ENCODE measurements around the gene CYBA.

The CYBA gene

GRCh38 chr16:88695753-88696152 lies 44.9 kb upstream of the CYBA start:
- H3K9me3 ChIP-seq (replicated peaks in 1 of 11) = no peaks in the 10 kb centered on the region
- no peaks in the 10 kb centered on the region for H3K27me3 ChIP-seq
- H3K27ac ChIP-seq = peak overlapping the region in 1 of 11 experiments; percentile 31; a peak in 1 of 22 replicates
- H3K4me1 ChIP-seq = peaks cover 59 to 100% (median 81%) of the 10 kb centered on the region in 10 experiments
- peaks cover 6 to 46% (median 15%) of the 10 kb centered on the region in 11 experiments; a peak in 14 of 22 replicates for H4K20me1 ChIP-seq
- no peak for TF ChIP-seq Cebpa-rat (IDR thresholded peaks at IDR 0.05)
- H3K4me2 ChIP-seq = peak overlapping the region in 5 of 11 experiments; percentile 5 to 100 (median 92); a peak in 4 of 22 replicates
- H3K9ac ChIP-seq = peak overlapping the region in 6 of 11 experiments; percentile 6 to 33 (median 16); a peak in 3 of 22 replicates
- no peak overlapping the region for H3K4me3 ChIP-seq
- peaks cover 6 to 60% (median 46%) of the 10 kb centered on the region in 11 experiments; a peak in 21 of 22 replicates for H3K36me3 ChIP-seq

GRCh38 chr16:88695218-88695617 lies 44.4 kb upstream of the CYBA start:
- no peak overlapping the region for H3K4me3 ChIP-seq
- peaks cover 6 to 58% (median 44%) of the 10 kb centered on the region in 11 experiments; a peak in 21 of 22 replicates for H3K36me3 ChIP-seq
- H4K20me1 ChIP-seq = peaks cover 6 to 46% (median 15%) of the 10 kb centered on the region in 11 experiments; a peak in 14 of 22 replicates
- peaks cover 54 to 100% (median 77%) of the 10 kb centered on the region in 10 experiments for H3K4me1 ChIP-seq
- peak overlapping the region in 5 of 11 experiments; percentile 37 to 100 (median 92); a peak in 7 of 22 replicates for H3K4me2 ChIP-seq
- H3K27ac ChIP-seq = peak overlapping the region in 1 of 11 experiments; percentile 6; a peak in 1 of 22 replicates
- H3K9ac ChIP-seq = peak overlapping the region in 6 of 11 experiments; percentile 6 to 35 (median 16); a peak in 3 of 22 replicates
- no peaks in the 10 kb centered on the region for H3K27me3 ChIP-seq
- no peaks in the 10 kb centered on the region for H3K9me3 ChIP-seq (replicated peaks in 1 of 11)
- no peak for TF ChIP-seq Cebpa-rat (IDR thresholded peaks at IDR 0.05)

GRCh38 chr16:88694221-88695087 lies 43.6 kb upstream of the CYBA start:
- Histone ChIP-seq H3K9ac (peak overlapping the region in 3 of 11 experiments; percentile 16 to 35 (median 17); a peak in 1 of 22 replicates), H3K4me1 (peaks cover 46 to 95% (median 69%) of the 10 kb centered on the region in 10 experiments), H3K27me3 (no peaks in the 10 kb centered on the region)

GRCh38 chr16:88693420-88694177 lies 42.7 kb upstream of the CYBA start:
- Histone ChIP-seq H3K4me1 (peaks cover 38 to 86% (median 61%) of the 10 kb centered on the region in 10 experiments), H3K9me3 (replicated peaks in 1 of 11) (no peaks in the 10 kb centered on the region), H3K4me3 (no peak overlapping the region), H3K27ac (no peak overlapping the region), H3K27me3 (no peaks in the 10 kb centered on the region), H4K20me1 (peaks cover 0 to 43% (median 13%) of the 10 kb centered on the region in 11 experiments; a peak in 14 of 22 replicates), H3K4me2 (peak overlapping the region; percentile 77 to 100 (median 90)), H3K9ac (peak overlapping the region in 1 of 11 experiments; percentile 33; a peak in 1 of 22 replicates), H3K36me3 (peaks cover 6 to 42% (median 29%) of the 10 kb centered on the region in 11 experiments; a peak in 21 of 22 replicates)
- TF ChIP-seq Cebpa-rat (IDR thresholded peaks at IDR 0.05) = no peak

More at GRCh38 chr16:88694221-88695087, 43.6 kb upstream of the CYBA start:
- H3K27ac ChIP-seq = peak overlapping the region in 1 of 11 experiments; percentile 6; a peak in 1 of 22 replicates
- H3K4me2 ChIP-seq = peak overlapping the region in 5 of 11 experiments; percentile 37 to 100 (median 92); a peak in 10 of 22 replicates
- no peak for TF ChIP-seq Cebpa-rat (IDR thresholded peaks at IDR 0.05)
- H3K9me3 ChIP-seq (replicated peaks in 1 of 11) = no peaks in the 10 kb centered on the region
- H3K4me3 ChIP-seq = no peak overlapping the region
- peaks cover under 1 to 45% (median 15%) of the 10 kb centered on the region in 11 experiments; a peak in 14 of 22 replicates for H4K20me1 ChIP-seq
- peaks cover 6 to 51% (median 37%) of the 10 kb centered on the region in 11 experiments; a peak in 21 of 22 replicates for H3K36me3 ChIP-seq

GRCh38 chr16:88692861-88693260 lies 42.0 kb upstream of the CYBA start:
- Histone ChIP-seq H3K27me3 (no peaks in the 10 kb centered on the region), H3K4me2 (peak overlapping the region; percentile 77 to 100 (median 90)), H3K27ac (peak overlapping the region in 3 of 11 experiments; percentile 28 to 64 (median 50); a peak in 2 of 22 replicates), H3K9ac (peak overlapping the region in 6 of 11 experiments; percentile 4 to 37 (median 21); a peak in 3 of 22 replicates), H3K4me3 (no peak overlapping the region), H3K4me1 (peaks cover 30 to 79% (median 53%) of the 10 kb centered on the region in 10 experiments), H3K9me3 (replicated peaks in 1 of 11) (no peaks in the 10 kb centered on the region), H4K20me1 (peaks cover 0 to 36% (median 8%) of the 10 kb centered on the region in 11 experiments; a peak in 13 of 22 replicates), H3K36me3 (peaks cover 6 to 35% (median 21%) of the 10 kb centered on the region in 11 experiments; a peak in 21 of 22 replicates)
- no peak for TF ChIP-seq Cebpa-rat (IDR thresholded peaks at IDR 0.05)

GRCh38 chr16:88691924-88692560 lies 41.2 kb upstream of the CYBA start:
- Histone ChIP-seq H3K4me1 (peaks cover 24 to 74% (median 47%) of the 10 kb centered on the region in 10 experiments), H4K20me1 (peaks cover 0 to 28% (median 1%) of the 10 kb centered on the region in 11 experiments; a peak in 8 of 22 replicates), H3K4me2 (peak overlapping the region; percentile 77 to 100 (median 90)), H3K9me3 (replicated peaks in 1 of 11) (no peaks in the 10 kb centered on the region), H3K27ac (peak overlapping the region in 8 of 11 experiments; percentile 25 to 64 (median 37); a peak in 13 of 22 replicates), H3K27me3 (no peaks in the 10 kb centered on the region), H3K36me3 (peaks cover under 1 to 27% (median 13%) of the 10 kb centered on the region in 11 experiments; a peak in 21 of 22 replicates), H3K9ac (peak overlapping the region in 9 of 11 experiments; percentile 0 to 49 (median 23); a peak in 7 of 22 replicates), H3K4me3 (peak overlapping the region in 2 of 10 experiments; percentile 11 to 35; a peak in 4 of 20 replicates)
- TF ChIP-seq Cebpa-rat (IDR thresholded peaks at IDR 0.05) = no peak

GRCh38 chr16:88691129-88691813 lies 40.4 kb upstream of the CYBA start:
- peak overlapping the region in 1 of 11 experiments; percentile 26; a peak in 1 of 22 replicates for H3K9ac ChIP-seq
- H3K27me3 ChIP-seq = no peaks in the 10 kb centered on the region
- no peak overlapping the region for H3K27ac ChIP-seq
- TF ChIP-seq Cebpa-rat (IDR thresholded peaks at IDR 0.05) = no peak
- peaks cover 29 to 72% (median 51%) of the 10 kb centered on the region in 10 experiments for H3K4me1 ChIP-seq
- H4K20me1 ChIP-seq = peaks cover 0 to 22% (median 0%) of the 10 kb centered on the region in 11 experiments; a peak in 8 of 22 replicates
- H3K36me3 ChIP-seq = peaks cover 0 to 19% (median 6%) of the 10 kb centered on the region in 11 experiments; a peak in 14 of 22 replicates
- no peaks in the 10 kb centered on the region for H3K9me3 ChIP-seq (replicated peaks in 1 of 11)
- peak overlapping the region; percentile 77 to 100 (median 90) for H3K4me2 ChIP-seq
- H3K4me3 ChIP-seq = no peak overlapping the region

Data from BLaER1 treated with 17β-estradiol and CSF1 and Interleukin-3, amounts not matched to agents 10 nM and 100 nM (cell line).